Peyer's patch (tissue), 4 donors: ENCODE data around the gene NDEL1.

ENCODE experiments used
- POLR2A ChIP-seq, 2 donors: fragments of 450-650 bp; IDR thresholded peaks; one replicate each; pipeline ENCODE4 v1.5.1; 2017; ENCODE audit warnings: antibody characterized with exemption in 2 of 2, mild to moderate bottlenecking in 2 of 2, moderate library complexity in 2 of 2
- TF ChIP-seq, protein P1 (sequence below), 6 experiments: fragments of 450-650 bp in 4 of 6; fragments of 200-600 bp in 2 of 6; sonication (generic) in 1 of 6; IDR thresholded peaks; one replicate each; pipeline ENCODE4 v1.5.1; 2017 to 2019; ENCODE audit warnings: antibody characterized with exemption in 6 of 6, mild to moderate bottlenecking in 3 of 6, moderate library complexity in 1 of 6

DNA sequence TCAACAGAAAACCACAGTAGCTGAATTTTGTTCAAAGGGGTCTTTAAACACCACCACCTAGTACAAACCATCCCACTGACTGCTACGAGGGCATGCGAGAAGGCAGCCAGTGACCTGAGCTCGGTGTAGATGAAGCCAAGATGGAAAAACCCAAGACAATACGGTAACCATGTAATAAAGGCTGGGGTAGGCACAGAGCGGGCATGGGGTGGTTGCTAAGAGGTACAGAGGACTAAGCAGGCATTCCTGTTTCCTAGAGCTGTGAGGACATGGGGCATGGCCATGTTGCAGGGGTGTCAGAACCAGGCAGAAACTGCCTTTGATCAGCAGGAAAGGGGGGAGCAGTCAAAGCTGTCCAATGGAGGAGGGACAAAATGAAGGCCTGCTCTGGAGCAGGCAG lies 52.1 kb downstream of the NDEL1 start:
- TF ChIP-seq, protein P1, sequence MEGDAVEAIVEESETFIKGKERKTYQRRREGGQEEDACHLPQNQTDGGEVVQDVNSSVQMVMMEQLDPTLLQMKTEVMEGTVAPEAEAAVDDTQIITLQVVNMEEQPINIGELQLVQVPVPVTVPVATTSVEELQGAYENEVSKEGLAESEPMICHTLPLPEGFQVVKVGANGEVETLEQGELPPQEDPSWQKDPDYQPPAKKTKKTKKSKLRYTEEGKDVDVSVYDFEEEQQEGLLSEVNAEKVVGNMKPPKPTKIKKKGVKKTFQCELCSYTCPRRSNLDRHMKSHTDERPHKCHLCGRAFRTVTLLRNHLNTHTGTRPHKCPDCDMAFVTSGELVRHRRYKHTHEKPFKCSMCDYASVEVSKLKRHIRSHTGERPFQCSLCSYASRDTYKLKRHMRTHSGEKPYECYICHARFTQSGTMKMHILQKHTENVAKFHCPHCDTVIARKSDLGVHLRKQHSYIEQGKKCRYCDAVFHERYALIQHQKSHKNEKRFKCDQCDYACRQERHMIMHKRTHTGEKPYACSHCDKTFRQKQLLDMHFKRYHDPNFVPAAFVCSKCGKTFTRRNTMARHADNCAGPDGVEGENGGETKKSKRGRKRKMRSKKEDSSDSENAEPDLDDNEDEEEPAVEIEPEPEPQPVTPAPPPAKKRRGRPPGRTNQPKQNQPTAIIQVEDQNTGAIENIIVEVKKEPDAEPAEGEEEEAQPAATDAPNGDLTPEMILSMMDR (IDR thresholded peaks at IDR 0.05): no peak
- TF ChIP-seq POLR2A (IDR thresholded peaks at IDR 0.05): no peak
